KOPT-K1 (cell line): ENCODE data around the gene MT1H.
A peak's percentile ranks its signal among the peaks of the same experiment; 100 is the strongest.

Experiments used
- H3K27ac ChIP-seq: fragments of 200-600 bp; sonication (generic); 2 replicates; pipeline ENCODE4 v1.5.1; 2016; ENCODE audit warnings: antibody characterized with exemption, mild to moderate bottlenecking, low read depth, low read length; ENCODE audit not compliant: poor library complexity, severe bottlenecking
- H3K36me3 ChIP-seq: fragments of 200-600 bp; sonication (generic); 2 replicates; pipeline ENCODE4 v1.5.1; 2017; ENCODE audit warnings: antibody characterized with exemption, mild to moderate bottlenecking, low read length, moderate library complexity; ENCODE audit not compliant: insufficient read depth
- H3K9me3 ChIP-seq: fragments of 200-600 bp; sonication (generic); 2 replicates; pipeline ENCODE4 v1.5.1; 2017; ENCODE audit warnings: antibody characterized with exemption, low read length, mild to moderate bottlenecking; ENCODE audit not compliant: insufficient read depth, poor library complexity, severe bottlenecking

The MT1H gene

GRCh38 chr16:56684256-56684925, 14.8 kb downstream of the MT1H start:
- H3K36me3 ChIP-seq, result no peaks in the 10 kb centered on the region
- H3K27ac ChIP-seq, result no peak overlapping the region

DNA sequence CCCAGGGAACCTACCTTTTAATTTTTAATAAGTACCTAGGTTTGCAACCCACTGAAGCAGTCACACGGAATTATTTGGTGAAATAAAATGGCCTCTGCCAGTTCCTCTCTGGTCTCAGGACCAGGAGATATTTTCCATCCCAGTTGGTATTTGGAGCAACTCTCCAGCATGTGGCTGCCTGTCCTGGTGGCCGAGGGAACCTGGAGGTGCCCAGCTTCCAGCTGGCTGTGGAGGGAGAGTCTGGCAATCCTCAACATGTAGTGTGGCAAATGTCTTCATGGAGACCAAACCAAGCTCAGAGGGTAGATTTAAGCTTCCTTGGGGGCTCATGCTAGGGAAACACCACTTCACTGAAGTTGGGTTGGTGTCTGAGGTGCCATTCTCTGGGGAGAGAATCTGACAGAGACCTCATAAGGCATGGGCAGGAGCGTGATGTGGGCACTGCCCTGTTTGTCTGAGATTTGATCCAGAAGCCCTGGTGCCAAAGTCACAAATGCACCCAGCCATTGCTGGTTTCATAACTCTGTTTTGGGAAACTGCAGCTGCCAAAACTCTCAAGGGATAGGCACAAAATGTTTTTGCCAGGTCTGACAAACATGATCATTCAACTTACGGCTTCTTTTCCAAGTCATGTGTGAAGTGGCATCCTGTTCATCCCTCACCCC, 15.4 kb downstream of the MT1H start:
- H3K27ac ChIP-seq, result no peak overlapping the region
- H3K36me3 ChIP-seq, result no peaks in the 10 kb centered on the region
- H3K9me3 ChIP-seq, result peaks cover 10% of the 10 kb centered on the region

More at GRCh38 chr16:56684256-56684925, 14.8 kb downstream of the MT1H start:
- peaks cover 10% of the 10 kb centered on the region for H3K9me3 ChIP-seq

- Histone ChIP-seq H3K9me3 (peaks cover 10% of the 10 kb centered on the region), H3K36me3 (no peaks in the 10 kb centered on the region), H3K27ac (no peak overlapping the region)
Measured at GRCh38 chr16:56686758-56687157, 17.1 kb downstream of the MT1H start.

DNA sequence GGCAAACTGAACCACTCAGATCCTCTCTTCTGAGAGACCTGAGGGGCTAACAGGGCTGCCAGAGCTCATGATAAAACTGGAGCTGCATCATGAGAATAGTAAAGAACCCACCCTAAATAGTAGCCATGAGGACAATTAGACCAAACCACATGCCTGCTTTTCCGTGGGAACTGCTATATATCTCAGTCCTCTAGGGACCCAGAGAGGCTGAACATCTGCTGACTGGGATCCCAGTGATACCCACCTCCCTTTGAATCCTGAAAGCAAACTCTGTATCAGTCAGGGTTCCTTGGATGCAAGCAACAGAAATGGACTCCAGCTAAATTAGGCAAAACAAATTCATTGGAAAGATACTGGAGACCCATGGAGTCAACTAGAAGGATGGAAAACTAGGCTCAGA, 19.1 kb downstream of the MT1H start:
- Histone ChIP-seq H3K9me3 (peaks cover 10% of the 10 kb centered on the region), H3K36me3 (no peaks in the 10 kb centered on the region), H3K27ac (no peak overlapping the region)

- Histone ChIP-seq H3K27ac (no peak overlapping the region), H3K9me3 (peaks cover 10% of the 10 kb centered on the region), H3K36me3 (no peaks in the 10 kb centered on the region)
Measured at GRCh38 chr16:56689171-56689570, 19.6 kb downstream of the MT1H start.

DNA sequence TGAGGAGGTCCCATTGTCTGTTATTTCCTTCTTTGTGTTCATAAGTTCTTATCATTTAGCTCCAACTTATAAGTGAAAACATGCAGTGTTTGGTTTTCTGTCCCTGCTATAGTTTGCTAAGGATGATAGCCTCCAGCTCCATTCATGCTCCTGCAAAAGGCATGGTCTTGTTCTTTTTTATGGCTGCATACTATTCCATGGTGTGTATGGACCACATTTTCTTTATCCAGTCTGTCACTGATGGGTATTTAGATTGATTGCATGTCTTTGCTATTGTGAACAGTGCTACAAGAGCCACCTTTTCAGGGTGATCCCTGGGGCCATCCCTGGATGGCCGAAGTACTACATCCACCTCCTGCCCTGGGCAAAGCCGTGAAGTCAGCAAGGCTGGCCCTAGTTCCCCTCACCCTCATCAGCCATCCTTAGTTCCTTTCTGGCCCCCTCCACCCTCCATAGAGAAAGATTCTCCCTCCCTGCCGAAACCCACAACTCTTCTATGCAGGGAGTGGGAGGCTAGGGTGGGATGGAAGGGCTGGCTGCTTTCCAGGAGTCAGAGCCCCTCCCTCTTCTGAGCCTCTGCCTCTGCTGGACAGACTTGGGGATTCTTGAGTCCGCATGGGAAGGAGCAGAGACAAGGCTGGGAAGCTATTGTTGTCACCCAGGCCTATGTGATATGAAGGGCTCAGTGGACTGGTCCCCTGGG, 21.0 kb downstream of the MT1H start:
- Histone ChIP-seq H3K27ac (no peak overlapping the region), H3K36me3 (no peaks in the 10 kb centered on the region), H3K9me3 (peaks cover 10% of the 10 kb centered on the region)

GRCh38 chr16:56691885-56692284, 22.3 kb downstream of the MT1H start:
- peaks cover 3% of the 10 kb centered on the region for H3K9me3 ChIP-seq
- H3K27ac ChIP-seq, result no peak overlapping the region
- no peaks in the 10 kb centered on the region for H3K36me3 ChIP-seq

- no peaks in the 10 kb centered on the region for H3K36me3 ChIP-seq
- no peak overlapping the region for H3K27ac ChIP-seq
- no peaks in the 10 kb centered on the region for H3K9me3 ChIP-seq
Measured at GRCh38 chr16:56695246-56695645, 25.6 kb downstream of the MT1H start.

DNA sequence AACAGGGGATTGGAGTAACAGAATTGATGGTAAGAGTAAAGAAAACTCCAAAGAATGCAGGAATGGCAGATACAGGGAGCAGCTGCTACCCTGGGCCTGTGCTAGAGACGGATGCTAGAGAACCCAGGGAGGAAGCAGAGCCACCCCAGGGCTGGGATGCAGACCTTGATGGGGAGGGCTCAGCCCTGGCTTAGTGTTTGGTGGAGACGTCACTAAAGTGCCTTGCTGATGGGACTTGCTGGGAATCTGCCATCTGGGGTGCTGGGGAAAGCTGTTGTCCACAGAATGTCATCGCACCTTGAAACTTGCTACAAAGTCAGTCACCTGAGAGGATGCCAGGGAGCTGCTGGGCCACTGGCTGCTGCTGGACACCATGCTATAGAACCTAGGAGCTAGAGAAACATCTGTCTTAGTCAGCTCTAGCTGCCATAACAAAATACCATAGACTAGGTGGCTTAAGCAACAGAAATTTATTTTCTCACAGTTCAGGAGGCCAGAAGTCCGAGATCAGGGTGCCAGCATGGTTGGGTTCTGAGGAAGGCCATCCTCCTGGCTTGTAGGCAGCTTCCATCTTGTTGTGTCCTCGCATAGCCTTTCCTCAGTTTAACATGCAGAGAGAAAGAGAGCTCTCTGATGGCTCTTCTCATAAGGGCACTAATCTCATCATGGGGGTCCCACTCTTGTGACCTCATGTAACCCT, 28.0 kb downstream of the MT1H start:
- Histone ChIP-seq H3K9me3 (no peaks in the 10 kb centered on the region), H3K27ac (no peak overlapping the region), H3K36me3 (no peaks in the 10 kb centered on the region)

DNA sequence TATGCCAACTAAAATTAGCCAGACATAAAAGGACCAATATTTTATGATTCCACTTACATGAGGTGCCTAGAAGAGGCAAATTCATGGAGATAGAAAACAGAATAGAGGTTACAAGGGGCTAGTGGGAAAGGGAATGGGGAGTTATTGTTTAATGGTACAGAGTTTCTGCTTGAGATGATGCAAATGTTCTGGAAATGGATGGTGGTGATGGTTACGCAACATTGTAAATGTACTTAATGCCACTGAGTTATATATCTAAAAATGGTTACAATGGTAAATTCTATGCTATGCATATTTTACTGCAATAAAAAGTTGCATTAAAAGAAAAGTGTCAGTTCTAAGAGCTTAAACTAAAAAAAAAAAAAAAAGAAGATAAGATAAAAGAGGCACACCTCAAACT, 30.6 kb downstream of the MT1H start:
- no peaks in the 10 kb centered on the region for H3K36me3 ChIP-seq
- H3K9me3 ChIP-seq, result no peaks in the 10 kb centered on the region
- H3K27ac ChIP-seq, result no peak overlapping the region

- no peaks in the 10 kb centered on the region for H3K9me3 ChIP-seq
- no peak overlapping the region for H3K27ac ChIP-seq
- H3K36me3 ChIP-seq, result no peaks in the 10 kb centered on the region
Measured at GRCh38 chr16:56700631-56701030, 31.0 kb downstream of the MT1H start.

DNA sequence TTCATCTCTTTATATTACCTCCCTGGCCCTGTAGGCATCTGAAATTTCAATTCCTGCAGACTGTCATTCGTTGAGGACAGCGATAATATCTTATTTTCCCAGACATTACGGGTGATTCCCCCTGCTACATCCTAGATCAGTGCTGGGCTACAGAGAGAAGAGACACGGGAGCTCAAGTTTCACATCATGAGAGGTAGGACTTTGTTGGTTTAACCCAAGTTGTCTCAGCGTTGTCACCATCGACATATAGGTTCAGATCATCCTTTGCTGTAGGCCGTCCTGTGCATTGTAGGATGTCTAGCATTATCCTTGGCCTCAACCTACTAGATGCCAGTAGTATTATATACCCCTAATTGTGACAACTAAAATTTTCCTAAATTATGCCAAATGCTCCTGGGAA, 31.9 kb downstream of the MT1H start:
- Histone ChIP-seq H3K36me3 (no peaks in the 10 kb centered on the region), H3K9me3 (no peaks in the 10 kb centered on the region), H3K27ac (no peak overlapping the region)

DNA sequence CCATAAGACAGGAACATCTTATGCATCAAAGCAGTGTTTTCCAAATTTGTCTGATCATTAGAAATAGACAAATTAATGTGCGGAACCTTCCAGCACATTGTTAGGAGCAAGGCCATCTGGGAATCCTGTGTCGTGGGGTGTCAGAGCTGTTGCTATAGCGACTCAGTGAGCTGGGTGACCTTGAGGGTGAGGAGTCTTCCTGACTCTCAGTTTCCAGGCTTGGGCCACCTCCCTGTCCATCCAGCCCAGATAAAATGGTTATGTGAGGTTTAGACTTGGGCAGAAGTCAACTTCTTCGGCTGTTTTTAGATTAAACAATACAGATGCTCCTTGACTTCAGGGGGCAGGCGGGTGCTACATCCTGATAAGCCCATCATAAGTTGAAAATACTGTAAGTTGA, 33.2 kb downstream of the MT1H start:
- no peaks in the 10 kb centered on the region for H3K36me3 ChIP-seq
- H3K27ac ChIP-seq, result no peak overlapping the region
- no peaks in the 10 kb centered on the region for H3K9me3 ChIP-seq

DNA sequence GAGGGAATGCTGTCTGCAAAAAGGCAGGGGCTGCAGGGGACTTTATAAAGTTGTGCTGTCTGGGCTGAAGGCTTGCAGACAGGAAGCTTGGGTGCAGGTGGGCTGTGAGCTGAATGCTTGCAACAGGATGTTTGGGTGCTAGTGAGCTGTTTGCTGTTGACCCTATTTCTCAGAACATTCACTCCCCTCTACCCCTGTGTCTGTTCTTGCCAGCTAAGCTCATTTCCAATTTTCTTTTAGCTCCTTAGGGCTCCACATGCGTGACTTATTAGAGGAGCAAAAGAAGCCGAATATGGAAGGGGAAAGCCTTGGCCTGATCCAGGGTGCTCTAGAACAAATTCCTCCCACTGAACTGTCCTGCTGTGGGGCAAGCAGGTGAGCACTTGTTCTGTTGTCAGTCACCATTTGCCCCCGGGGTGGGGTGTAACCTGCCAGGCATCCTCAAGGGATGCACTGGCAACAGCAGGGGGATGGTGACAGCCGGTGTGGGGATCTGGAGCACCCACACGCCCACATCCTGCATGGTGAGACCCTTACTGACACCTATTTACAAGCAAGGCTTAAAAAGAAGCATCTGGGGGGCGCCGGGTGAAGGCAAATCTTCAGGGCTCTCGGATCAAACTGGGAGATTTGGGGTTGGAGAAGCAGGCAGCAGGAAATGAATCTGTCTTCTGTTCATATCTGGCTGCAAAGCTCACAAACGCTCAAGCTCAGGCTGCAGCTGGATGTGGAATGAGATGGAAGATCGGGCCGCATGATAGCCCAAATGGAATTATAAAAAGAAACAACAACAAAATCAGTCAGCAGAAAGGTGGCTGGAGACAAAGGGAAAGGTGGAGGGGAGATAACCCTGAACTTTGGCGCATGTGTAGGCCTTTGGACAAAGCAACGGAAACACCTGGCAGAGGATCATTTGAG, 39.2 kb downstream of the MT1H start:
- H3K9me3 ChIP-seq, result no peaks in the 10 kb centered on the region
- peak overlapping the region; percentile 96 for H3K27ac ChIP-seq
- H3K36me3 ChIP-seq, result no peaks in the 10 kb centered on the region
